Kidney (tissue), 14 donors: Measurements from ENCODE around the gene PPTC7. TPM values are rescaled to one million over a fixed set of nuclear protein-coding genes. Genes with fewer than 3 reads are reported as not detected.
A peak's percentile ranks its signal among the peaks of the same experiment; 100 is the strongest.
"Not testable (repeated sequence)": the region's sequence is repeated elsewhere in the genome, so short reads cannot be mapped to it uniquely, and the experiment has no call there.

Experiments used
- DNase-seq, 5 donors: peaks; one replicate each; pipeline ENCODE4 v3.0.0-alpha.2; 2013 to 2020
- FAIRE-seq: peaks from 2 replicates; lab custom pipeline; 2012; peaks lifted over from hg19 to GRCh38; lab: Jason Lieb, UNC
- H3K27ac ChIP-seq, 2 donors: one replicate each; pipeline ENCODE4 v1.7.0; 2013; ENCODE audit warnings: low read depth in 2 of 2, low read length in 2 of 2, inconsistent platforms in 1 of 2
- H3K27me3 ChIP-seq: one replicate; pipeline ENCODE4 v1.7.1; 2013; ENCODE audit warnings: low read length, inconsistent platforms; ENCODE audit not compliant: control insufficient read depth, insufficient read depth
- H3K36me3 ChIP-seq, 3 donors: one replicate each; pipeline versions ENCODE4 v1.7.0 to v1.7.1; 2013; ENCODE audit warnings: low read length in 3 of 3, control low read depth in 1 of 3, inconsistent platforms in 1 of 3; ENCODE audit not compliant: insufficient read depth in 3 of 3, control insufficient read depth in 2 of 3
- H3K4me1 ChIP-seq, 3 donors: one replicate each; pipeline versions ENCODE4 v1.7.0 to v1.7.1; 2013; ENCODE audit warnings: low read length in 3 of 3, inconsistent platforms in 1 of 3, low read depth in 1 of 3; ENCODE audit not compliant: control insufficient read depth in 2 of 3, insufficient read depth in 2 of 3
- H3K4me3 ChIP-seq, 3 donors: one replicate each; pipeline versions ENCODE4 v1.7.0 to v1.8.1; 2013; ENCODE audit warnings: low read length in 3 of 3, control low read depth in 1 of 3, inconsistent platforms in 1 of 3
- H3K9ac ChIP-seq, 3 donors: one replicate each; pipeline versions ENCODE4 v1.7.0 to v1.7.1; 2013; ENCODE audit warnings: low read length in 3 of 3, control low read depth in 1 of 3, inconsistent platforms in 1 of 3
- H3K9me3 ChIP-seq, 3 donors: one replicate each; pipeline versions ENCODE4 v1.7.0 to v1.7.1; 2013; ENCODE audit warnings: low read length in 3 of 3, control low read depth in 1 of 3, inconsistent platforms in 1 of 3; ENCODE audit not compliant: control insufficient read depth in 2 of 3, insufficient read depth in 1 of 3
- CTCF ChIP-seq: IDR thresholded peaks from 3 replicates; pipeline ENCODE4 v1.5.1; 2012; ENCODE audit warnings: mild to moderate bottlenecking, moderate library complexity, borderline replicate concordance; ENCODE audit not compliant: insufficient read depth; ENCODE audit errors: extremely low read depth
- intact Hi-C: fragments of 100-400 bp; cut with DNase I; formaldehyde crosslinking; loops from one replicate; pipeline ENCODE4 v1.11.1; 2022
- polyA plus RNA-seq: library from polyadenylated mRNA; stranded (reverse); fragments of 350-450 nt; fragmentation: Illumina TruSeq; extraction: RNeasy Lipid Tissue Mini Kit (QIAGEN cat#74804); gene quantifications from one replicate; pipeline ENCODE4 v1.2.3, GENCODE V29; 2014; ENCODE audit warnings: low read depth, low replicate concordance; ENCODE audit not compliant: insufficient read depth
- total RNA-seq: library from RNA; stranded (reverse); fragmentation: NEBNext Ultra II Directional; extraction: Animal tissue kit (Norgen Biotek cat#: 25700); gene quantifications from one replicate; pipeline ENCODE4 v1.2.1, GENCODE V29; 2021
- donor health status: control.
- donor health status: control.
- donor health status: control.
- donor health status: control.
- donor health status: control.
- donor health status: DM: yes; HTN: yes; CAD: no.
- donor health status: Normal renal cell carcinoma (clear cell type).

The PPTC7 gene
- total and polyA plus RNA-seq, 2 donors from 2014 or later: 10.0 to 27.9 TPM

- H3K4me3 ChIP-seq: no peak overlapping the region
- H3K27ac ChIP-seq: no peak overlapping the region
- H3K4me1 ChIP-seq: peaks cover 3 to 50% (median 19%) of the 10 kb centered on the region in 3 donors
- H3K9me3 ChIP-seq: no peaks in the 10 kb centered on the region
- no peak overlapping the region for H3K9ac ChIP-seq
- no peak for FAIRE-seq
- TF ChIP-seq CTCF: no peak
- no peak for DNase-seq
- H3K27me3 ChIP-seq: no peaks in the 10 kb centered on the region
- intact Hi-C loops: no loop called here
- H3K36me3 ChIP-seq: no peaks in the 10 kb centered on the region
Measured at GRCh38 chr12:110564471-110564991, 18.6 kb downstream of the PPTC7 start.

- Histone ChIP-seq H3K27me3 (no peaks in the 10 kb centered on the region), H3K4me1 (peaks cover 3 to 48% (median 18%) of the 10 kb centered on the region in 3 donors), H3K4me3 (no peak overlapping the region), H3K9ac (peak overlapping the region in 1 of 3 donors; percentile 2), H3K27ac (peak overlapping the region; percentile 26 to 65), H3K9me3 (no peaks in the 10 kb centered on the region), H3K36me3 (no peaks in the 10 kb centered on the region)
- intact Hi-C loops: no loop called here
- no peak for TF ChIP-seq CTCF
- peak; percentile 11 for FAIRE-seq
- DNase-seq: peak in 2 of 5 donors; percentile 48 to 57
Measured at GRCh38 chr12:110563702-110564470, 19.2 kb downstream of the PPTC7 start.

- intact Hi-C loops, H3K4me3 ChIP-seq, DNase-seq, H3K9me3 ChIP-seq, H3K27me3 ChIP-seq, H3K9ac ChIP-seq, H3K27ac ChIP-seq, H3K36me3 ChIP-seq, FAIRE-seq: not testable (repeated sequence)
- peaks cover 3 to 43% (median 18%) of the 10 kb centered on the region in 3 donors for H3K4me1 ChIP-seq
Measured at GRCh38 chr12:110562386-110562785, 20.7 kb downstream of the PPTC7 start.

GRCh38 chr12:110561471-110562201 is 21.5 kb downstream of the PPTC7 start:
- Histone ChIP-seq H3K9ac (no peak overlapping the region), H3K4me1 (peaks cover 3 to 36% (median 12%) of the 10 kb centered on the region in 3 donors), H3K27me3 (no peaks in the 10 kb centered on the region), H3K27ac (peak overlapping the region in 1 of 2 donors; percentile 37), H3K4me3 (no peak overlapping the region), H3K36me3 (no peaks in the 10 kb centered on the region), H3K9me3 (no peaks in the 10 kb centered on the region)
- intact Hi-C loops: no loop called here
- no peak for DNase-seq
- no peak for TF ChIP-seq CTCF
- no peak for FAIRE-seq
